ENCODE measurements around the gene NR3C2. TPM values are rescaled to one million over a fixed set of nuclear protein-coding genes. Genes with fewer than 3 reads are reported as not detected.
A peak's percentile ranks its signal among the peaks of the same experiment; 100 is the strongest.

NR3C2 gene
- total RNA-seq, 1 experiment from 2014 or later, result 1.6 TPM

DNA sequence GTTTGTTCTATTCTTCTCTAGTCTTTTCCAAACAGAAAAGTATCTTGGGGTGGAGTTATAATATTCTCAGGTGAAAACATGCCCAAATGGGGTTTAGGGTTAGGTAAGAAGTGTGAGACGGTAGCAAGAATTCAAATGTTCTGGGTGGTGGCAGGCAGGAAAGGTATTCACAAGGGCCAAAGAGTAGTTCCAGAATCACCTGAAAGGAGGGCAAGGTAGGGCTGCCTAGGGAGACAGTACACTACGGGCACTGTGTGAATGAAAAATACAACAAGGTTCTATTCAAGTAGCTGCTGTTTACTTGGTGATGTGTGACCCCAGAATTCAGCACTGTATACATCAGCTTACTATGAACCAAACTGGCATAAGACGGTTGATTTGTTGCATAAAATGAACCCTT lies 51.9 kb downstream of the NR3C2 start:
- H3K4me1 ChIP-seq (ENCODE audit: insufficient read depth, low read length, poor library complexity, severe bottlenecking), result no peaks in the 10 kb centered on the region
- no peaks in the 10 kb centered on the region for H3K9me3 ChIP-seq (ENCODE audit: low read depth, low read length, poor library complexity, severe bottlenecking)
- BruUV-seq (replicated peaks), result no TSS peak
- ChIA-PET CTCF (no interaction called here), POLR2A (ENCODE audit: low non-redundant PET) (no interaction called here)
- H3K4me3 ChIP-seq (ENCODE audit: low read depth, low read length, poor library complexity, severe bottlenecking), result no peak overlapping the region
- no peaks in the 10 kb centered on the region for H3K36me3 ChIP-seq (ENCODE audit: insufficient read depth, low read length, poor library complexity, severe bottlenecking)
- no peaks in the 10 kb centered on the region for H3K27me3 ChIP-seq (replicated peaks; ENCODE audit: insufficient read depth, low read depth, low read length, poor library complexity)
- TF ChIP-seq, protein P1, sequence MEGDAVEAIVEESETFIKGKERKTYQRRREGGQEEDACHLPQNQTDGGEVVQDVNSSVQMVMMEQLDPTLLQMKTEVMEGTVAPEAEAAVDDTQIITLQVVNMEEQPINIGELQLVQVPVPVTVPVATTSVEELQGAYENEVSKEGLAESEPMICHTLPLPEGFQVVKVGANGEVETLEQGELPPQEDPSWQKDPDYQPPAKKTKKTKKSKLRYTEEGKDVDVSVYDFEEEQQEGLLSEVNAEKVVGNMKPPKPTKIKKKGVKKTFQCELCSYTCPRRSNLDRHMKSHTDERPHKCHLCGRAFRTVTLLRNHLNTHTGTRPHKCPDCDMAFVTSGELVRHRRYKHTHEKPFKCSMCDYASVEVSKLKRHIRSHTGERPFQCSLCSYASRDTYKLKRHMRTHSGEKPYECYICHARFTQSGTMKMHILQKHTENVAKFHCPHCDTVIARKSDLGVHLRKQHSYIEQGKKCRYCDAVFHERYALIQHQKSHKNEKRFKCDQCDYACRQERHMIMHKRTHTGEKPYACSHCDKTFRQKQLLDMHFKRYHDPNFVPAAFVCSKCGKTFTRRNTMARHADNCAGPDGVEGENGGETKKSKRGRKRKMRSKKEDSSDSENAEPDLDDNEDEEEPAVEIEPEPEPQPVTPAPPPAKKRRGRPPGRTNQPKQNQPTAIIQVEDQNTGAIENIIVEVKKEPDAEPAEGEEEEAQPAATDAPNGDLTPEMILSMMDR (conservative IDR thresholded peaks at IDR 0.05; ENCODE audit: low read depth, low read length), result no peak
- TF ChIP-seq EZH2 (IDR thresholded peaks at IDR 0.05; ENCODE audit: borderline replicate concordance, low read depth, low read length, poor library complexity, severe bottlenecking), result no peak
- no peak overlapping the region for H3K27ac ChIP-seq (ENCODE audit: low read depth, low read length, poor library complexity, severe bottlenecking)
- no peak for DNase-seq (ENCODE audit: low spot score)
- intact Hi-C loops (cut with micrococcal nuclease; ENCODE audit: unreplicated experiment), result no loop called here

- H3K4me1 ChIP-seq (ENCODE audit: insufficient read depth, low read length, poor library complexity, severe bottlenecking), result peaks cover 7% of the 10 kb centered on the region
- ChIA-PET CTCF (no interaction called here), POLR2A (ENCODE audit: low non-redundant PET) (no interaction called here)
- H3K4me3 ChIP-seq (ENCODE audit: low read depth, low read length, poor library complexity, severe bottlenecking), result no peak overlapping the region
- no peak for TF ChIP-seq EZH2 (IDR thresholded peaks at IDR 0.05; ENCODE audit: borderline replicate concordance, low read depth, low read length, poor library complexity, severe bottlenecking)
- TF ChIP-seq, protein P1 (conservative IDR thresholded peaks at IDR 0.05; ENCODE audit: low read depth, low read length), result no peak
- H3K27me3 ChIP-seq (replicated peaks; ENCODE audit: insufficient read depth, low read depth, low read length, poor library complexity), result no peaks in the 10 kb centered on the region
- H3K9me3 ChIP-seq (ENCODE audit: low read depth, low read length, poor library complexity, severe bottlenecking), result no peaks in the 10 kb centered on the region
- H3K36me3 ChIP-seq (ENCODE audit: insufficient read depth, low read length, poor library complexity, severe bottlenecking), result no peaks in the 10 kb centered on the region
- no peak overlapping the region for H3K27ac ChIP-seq (ENCODE audit: low read depth, low read length, poor library complexity, severe bottlenecking)
- DNase-seq (ENCODE audit: low spot score), result no peak
- intact Hi-C loops (cut with micrococcal nuclease; ENCODE audit: unreplicated experiment), result no loop called here
- no TSS peak for BruUV-seq (replicated peaks)
Observed at GRCh38 chr4:148380291-148380690, 61.9 kb downstream of the NR3C2 start.

DNA sequence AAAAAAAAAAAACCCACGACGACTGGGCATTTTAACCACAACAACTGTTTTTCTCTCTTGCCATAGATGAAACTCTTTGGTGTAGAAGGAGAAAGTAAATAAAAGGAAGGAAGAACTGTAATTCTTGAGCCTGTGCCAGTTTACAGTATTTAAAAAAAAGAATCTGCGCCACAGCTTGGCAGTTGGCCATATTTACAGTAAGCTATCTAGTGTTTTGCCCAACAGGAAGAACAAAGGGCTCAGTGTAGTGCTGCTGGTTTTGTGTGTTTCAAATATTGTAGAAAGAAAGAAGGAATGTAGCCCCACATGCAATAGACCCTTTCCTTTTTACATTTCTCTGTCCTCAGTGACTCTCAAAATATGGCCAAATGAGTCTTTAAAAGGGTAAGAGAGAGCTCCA lies 66.1 kb downstream of the NR3C2 start:
- no peaks in the 10 kb centered on the region for H3K36me3 ChIP-seq (ENCODE audit: insufficient read depth, low read length, poor library complexity, severe bottlenecking)
- intact Hi-C loops (cut with micrococcal nuclease; ENCODE audit: unreplicated experiment), result no loop called here
- peak overlapping the region; percentile 5 for H3K4me3 ChIP-seq (ENCODE audit: low read depth, low read length, poor library complexity, severe bottlenecking)
- no peaks in the 10 kb centered on the region for H3K9me3 ChIP-seq (ENCODE audit: low read depth, low read length, poor library complexity, severe bottlenecking)
- peak overlapping the region; percentile 36 for H3K27ac ChIP-seq (ENCODE audit: low read depth, low read length, poor library complexity, severe bottlenecking)
- peaks cover 7% of the 10 kb centered on the region for H3K4me1 ChIP-seq (ENCODE audit: insufficient read depth, low read length, poor library complexity, severe bottlenecking)
- ChIA-PET POLR2A (ENCODE audit: low non-redundant PET) (no interaction called here), CTCF (no interaction called here)
- H3K27me3 ChIP-seq (replicated peaks; ENCODE audit: insufficient read depth, low read depth, low read length, poor library complexity), result no peaks in the 10 kb centered on the region
- BruUV-seq (replicated peaks), result no TSS peak
- TF ChIP-seq EZH2 (IDR thresholded peaks at IDR 0.05; ENCODE audit: borderline replicate concordance, low read depth, low read length, poor library complexity, severe bottlenecking), result no peak
- TF ChIP-seq, protein P1 (conservative IDR thresholded peaks at IDR 0.05; ENCODE audit: low read depth, low read length), result no peak
- peak; percentile 54 for DNase-seq (ENCODE audit: low spot score)

Measured in A673 (cell line).